Fibroblast of the aortic adventitia (primary cell): ENCODE measurements around the gene PCK2. TPM values are rescaled to one million over a fixed set of nuclear protein-coding genes. Genes with fewer than 3 reads are reported as not detected.
A peak's percentile ranks its signal among the peaks of the same experiment; 100 is the strongest.

Experiments
- DNase-seq: peaks from one replicate; pipeline ENCODE4 v3.0.0-alpha.2; 2010; ENCODE audit warnings: low read depth
- H3K4me3 ChIP-seq: 2 replicates; pipeline ENCODE4 v1.5.1; 2011; ENCODE audit warnings: low read depth, mild to moderate bottlenecking, control low read depth, low read length, moderate library complexity
- CTCF ChIP-seq: IDR thresholded peaks from 2 replicates; pipeline ENCODE4 v1.5.1; 2011; ENCODE audit warnings: mild to moderate bottlenecking, low read length, control low read depth, inconsistent platforms; ENCODE audit not compliant: insufficient read depth
- total RNA-seq: library from RNA; depleted of rRNA; stranded (reverse); fragments of >200 nt; gene quantifications from 2 replicates; pipeline ENCODE4 v1.2.3, GENCODE V29; 2012; ENCODE audit warnings: low replicate concordance

Gene PCK2
- total RNA-seq, 1 donor, result 36.5 TPM

DNA sequence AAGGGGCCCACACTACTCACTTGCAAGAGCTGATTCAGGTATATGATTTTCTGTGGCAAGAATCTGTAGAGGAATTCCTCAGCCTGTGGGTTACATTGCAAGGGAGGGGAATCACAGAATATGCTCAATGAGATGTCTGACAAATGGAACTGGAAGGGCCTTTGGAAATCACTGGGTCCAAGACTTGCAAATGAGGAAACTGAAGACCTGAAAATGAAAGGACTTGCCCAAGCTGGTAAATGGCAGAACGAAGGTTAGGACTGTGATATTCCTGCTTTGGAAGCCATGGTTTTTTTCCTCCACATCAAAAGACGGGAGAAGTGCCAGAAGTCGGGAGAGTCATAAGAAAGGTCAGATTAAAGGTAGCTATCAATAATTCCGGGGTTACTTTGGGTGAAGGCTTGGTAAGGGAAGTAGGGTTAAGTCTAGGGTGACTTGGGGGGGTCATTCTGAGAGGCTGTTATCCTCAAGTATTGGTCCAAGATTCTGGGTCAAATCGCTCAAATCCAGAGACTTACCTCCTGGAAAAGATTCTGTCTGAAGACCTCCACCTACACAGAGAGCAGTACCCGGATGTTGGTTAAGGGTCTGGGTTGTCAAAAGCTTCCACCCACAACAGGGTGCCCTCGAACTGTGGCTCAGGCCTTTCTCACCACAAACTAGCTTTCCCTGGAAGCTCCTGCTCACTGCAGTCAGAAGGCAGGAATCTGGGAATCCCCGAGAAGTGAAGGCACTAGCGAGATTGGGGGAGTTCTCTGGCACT is 51.8 kb downstream of the PCK2 start:
- TF ChIP-seq CTCF, result no peak
- H3K4me3 ChIP-seq, result peak overlapping the region; percentile 95

GRCh38 chr14:24146453-24146977 is 52.4 kb downstream of the PCK2 start, which contains the start of gene PSME2:
Gene PSME2, minus strand, starts transcription at chr14:24146610. Its CDS starts 29 bp downstream, at chr14:24146581.
- H3K4me3 ChIP-seq, result peak within 1 kb of the TSS; percentile 95
- peak; percentile 4 for TF ChIP-seq CTCF
- peak; percentile 93 for DNase-seq

More for the DNA sequence above, 51.8 kb downstream of the PCK2 start:
- peak; percentile 11 for DNase-seq

GRCh38 chr14:24146978-24147760 is 53.1 kb downstream of the PCK2 start, which contains the start of gene RNF31:
Gene RNF31, plus strand, starts transcription at chr14:24147498. Its CDS starts 201 bp downstream, at chr14:24147699.
- peak; percentile 98 for DNase-seq

DNA sequence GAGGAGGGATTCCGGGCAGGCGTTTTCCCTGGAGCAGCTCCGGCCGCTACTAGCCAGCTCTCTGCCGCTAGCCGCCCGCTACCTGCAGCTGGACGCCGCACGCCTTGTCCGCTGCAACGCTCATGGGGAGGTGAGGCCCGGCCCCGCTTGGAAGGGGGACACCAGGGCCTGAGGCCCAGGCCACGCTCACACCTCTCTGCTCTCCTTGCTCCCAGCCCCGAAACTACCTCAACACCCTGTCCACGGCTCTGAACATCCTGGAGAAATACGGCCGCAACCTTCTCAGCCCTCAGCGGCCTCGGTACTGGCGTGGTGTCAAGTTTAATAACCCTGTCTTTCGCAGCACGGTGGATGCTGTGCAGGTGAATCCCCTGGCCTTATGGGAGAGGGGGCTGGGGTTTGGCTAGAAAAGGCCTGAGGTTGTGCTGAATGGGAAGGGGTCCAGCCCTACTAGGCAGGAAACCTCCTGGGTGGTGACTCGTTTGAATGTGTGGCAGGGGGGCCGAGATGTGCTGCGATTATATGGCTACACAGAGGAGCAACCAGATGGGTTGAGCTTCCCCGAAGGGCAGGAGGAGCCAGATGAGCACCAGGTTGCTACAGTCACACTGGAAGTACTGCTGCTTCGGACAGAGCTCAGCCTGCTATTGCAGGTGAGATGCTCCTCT is 53.8 kb downstream of the PCK2 start:
- peak overlapping the region; percentile 89 for H3K4me3 ChIP-seq
- TF ChIP-seq CTCF, result no peak
- no peak for DNase-seq

More at GRCh38 chr14:24146978-24147760, 53.1 kb downstream of the PCK2 start, which contains the start of gene RNF31:
- H3K4me3 ChIP-seq, result peak within 1 kb of the TSS; percentile 95
- TF ChIP-seq CTCF, result no peak

- no peak overlapping the region for H3K4me3 ChIP-seq
- no peak for DNase-seq
- TF ChIP-seq CTCF, result no peak
Measured at GRCh38 chr14:24149302-24149969, 55.3 kb downstream of the PCK2 start.

DNA sequence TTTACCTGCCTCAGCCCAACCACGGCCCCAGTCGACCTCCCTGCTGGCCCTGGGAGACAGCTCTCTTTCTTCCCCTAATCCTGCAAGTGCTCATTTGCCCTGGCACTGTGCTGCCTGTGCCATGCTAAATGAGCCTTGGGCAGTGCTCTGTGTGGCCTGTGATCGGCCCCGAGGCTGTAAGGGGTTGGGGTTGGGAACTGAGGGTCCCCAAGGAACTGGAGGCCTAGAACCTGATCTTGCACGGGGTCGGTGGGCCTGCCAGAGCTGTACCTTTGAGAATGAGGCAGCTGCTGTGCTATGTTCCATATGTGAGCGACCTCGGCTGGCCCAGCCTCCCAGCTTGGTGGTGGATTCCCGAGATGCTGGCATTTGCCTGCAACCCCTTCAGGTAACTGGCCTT is 56.0 kb downstream of the PCK2 start:
- no peak for TF ChIP-seq CTCF
- no peak for DNase-seq
- H3K4me3 ChIP-seq, result no peak overlapping the region
